HG03135 (cell line): ENCODE measurements around the gene ACADVL.

Experiments
- ATAC-seq: cut with Tn5 transposase; IDR thresholded peaks from one replicate; pipeline ENCODE4 v1.9.1; 2021; ENCODE audit warnings: mild to moderate bottlenecking, moderate library complexity; ENCODE audit not compliant: unreplicated experiment

ACADVL gene

GRCh38 chr17:7191069-7191468 lies 28.7 kb upstream of the ACADVL start:
- ATAC-seq = no peak

GRCh38 chr17:7191571-7192270 lies 28.0 kb upstream of the ACADVL start:
- no peak for ATAC-seq

DNA sequence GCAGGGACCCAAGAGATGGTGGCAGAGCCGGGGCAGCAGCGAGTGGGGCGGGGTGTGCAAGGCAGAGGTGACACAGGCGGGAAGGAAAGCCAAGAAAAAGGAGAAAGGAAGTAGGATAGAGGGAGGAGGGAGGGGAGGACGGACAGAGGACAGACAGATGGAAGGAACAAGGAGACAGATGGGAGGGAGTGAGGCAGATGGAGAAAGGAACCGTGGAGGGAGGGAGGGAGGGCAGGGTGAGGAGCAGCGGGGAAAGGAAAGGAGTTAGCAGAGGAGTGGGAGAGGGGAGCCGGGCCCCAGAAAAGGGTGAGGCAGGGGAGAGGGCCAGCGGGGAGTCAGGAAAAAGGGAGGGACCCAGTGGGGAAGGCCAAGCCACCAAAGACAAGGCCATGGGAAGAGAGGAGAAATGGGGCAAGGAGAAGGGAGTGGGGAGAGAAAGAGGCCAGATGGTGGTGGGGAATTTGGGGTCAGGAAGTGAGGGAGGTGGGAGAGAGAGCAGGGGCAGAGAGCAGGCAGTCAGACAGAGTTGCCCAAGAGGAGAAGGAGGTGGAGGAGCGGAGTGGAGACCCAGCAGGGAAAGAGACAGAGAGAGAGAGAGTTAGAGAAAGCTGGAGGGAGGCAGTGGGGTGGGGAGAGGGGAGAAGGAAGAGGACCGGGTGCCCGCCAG lies 27.3 kb upstream of the ACADVL start:
- ATAC-seq = no peak

DNA sequence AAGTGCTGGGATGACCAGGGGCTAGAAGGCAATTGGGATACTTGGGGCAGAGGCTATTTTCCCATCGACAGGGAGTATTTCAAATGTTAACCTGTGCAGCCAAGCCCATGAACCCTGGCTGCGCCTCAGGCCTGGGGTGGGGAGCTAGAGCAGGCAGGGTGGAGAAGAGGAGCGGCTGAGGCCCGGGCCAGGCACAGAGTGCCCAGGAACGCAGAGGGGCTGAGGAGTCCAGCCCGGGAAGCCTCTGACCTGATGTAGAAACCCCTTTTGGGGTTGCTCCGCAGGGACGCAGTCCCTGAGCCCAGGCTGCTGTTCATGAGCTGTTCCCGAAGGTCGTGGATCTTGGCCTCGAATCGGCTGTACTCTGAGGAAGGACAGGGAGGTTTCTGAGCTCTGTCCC lies 23.8 kb upstream of the ACADVL start:
- no peak for ATAC-seq

- no peak for ATAC-seq
Observed at GRCh38 chr17:7196651-7197401, 22.9 kb upstream of the ACADVL start.

DNA sequence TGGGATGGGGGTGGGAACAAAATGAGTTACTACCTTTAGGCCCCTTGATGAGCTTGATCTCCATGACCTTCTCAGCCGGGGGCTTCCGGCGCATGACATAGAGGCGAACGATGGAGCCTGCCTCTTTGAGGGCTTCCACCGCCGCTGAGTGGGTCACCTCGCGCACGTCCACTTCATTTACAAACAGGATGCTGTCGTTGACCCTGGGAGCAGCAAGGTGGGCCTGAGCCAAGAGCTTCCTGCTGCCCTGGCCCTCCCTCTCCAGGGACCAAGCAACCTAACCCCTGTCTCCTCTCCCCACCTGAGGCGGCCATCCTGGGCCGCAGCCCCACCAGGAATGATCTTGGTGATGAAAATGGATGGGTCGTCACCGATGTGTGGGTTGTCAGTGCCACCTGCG lies 16.3 kb upstream of the ACADVL start:
- ATAC-seq = no peak

GRCh38 chr17:7204336-7204735 lies 15.4 kb upstream of the ACADVL start:
- ATAC-seq = no peak

DNA sequence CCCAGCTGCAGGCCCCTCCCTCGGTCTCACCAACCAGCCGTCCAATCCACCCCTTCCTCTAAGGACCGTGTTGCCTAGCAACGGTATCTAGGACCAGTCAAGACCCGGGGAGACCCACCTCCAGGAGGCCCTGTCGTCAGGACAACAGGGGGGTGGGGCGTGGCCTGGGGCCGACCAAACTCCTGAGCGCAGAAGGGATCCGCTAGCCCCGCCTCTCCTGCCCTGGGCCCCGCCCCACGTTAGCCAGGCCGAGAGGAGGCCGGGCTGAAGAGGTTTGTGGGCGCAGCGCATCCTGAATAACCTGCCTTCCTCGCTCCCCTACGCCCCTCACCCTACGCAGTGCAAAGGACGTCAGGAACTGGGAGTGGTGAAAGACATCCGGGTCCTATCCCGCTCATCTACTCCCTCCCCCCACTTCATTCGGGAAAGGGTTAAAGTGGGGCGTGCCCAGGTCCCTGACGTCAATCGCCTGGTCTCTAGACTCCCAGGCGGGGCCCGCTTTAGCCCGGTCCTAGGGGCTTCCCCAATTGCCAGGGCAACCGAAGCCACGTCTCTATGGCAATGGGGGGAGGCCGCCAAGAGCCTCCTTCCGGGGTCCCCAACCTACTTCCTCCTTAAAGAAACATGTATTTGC lies 14.8 kb upstream of the ACADVL start:
- peak; percentile 86 for ATAC-seq

- ATAC-seq = no peak
Observed at GRCh38 chr17:7205561-7205960, 14.2 kb upstream of the ACADVL start.

GRCh38 chr17:7207120-7208001 lies 12.4 kb upstream of the ACADVL start:
- no peak for ATAC-seq

- no peak for ATAC-seq
Observed at GRCh38 chr17:7208027-7208571, 11.6 kb upstream of the ACADVL start.

DNA sequence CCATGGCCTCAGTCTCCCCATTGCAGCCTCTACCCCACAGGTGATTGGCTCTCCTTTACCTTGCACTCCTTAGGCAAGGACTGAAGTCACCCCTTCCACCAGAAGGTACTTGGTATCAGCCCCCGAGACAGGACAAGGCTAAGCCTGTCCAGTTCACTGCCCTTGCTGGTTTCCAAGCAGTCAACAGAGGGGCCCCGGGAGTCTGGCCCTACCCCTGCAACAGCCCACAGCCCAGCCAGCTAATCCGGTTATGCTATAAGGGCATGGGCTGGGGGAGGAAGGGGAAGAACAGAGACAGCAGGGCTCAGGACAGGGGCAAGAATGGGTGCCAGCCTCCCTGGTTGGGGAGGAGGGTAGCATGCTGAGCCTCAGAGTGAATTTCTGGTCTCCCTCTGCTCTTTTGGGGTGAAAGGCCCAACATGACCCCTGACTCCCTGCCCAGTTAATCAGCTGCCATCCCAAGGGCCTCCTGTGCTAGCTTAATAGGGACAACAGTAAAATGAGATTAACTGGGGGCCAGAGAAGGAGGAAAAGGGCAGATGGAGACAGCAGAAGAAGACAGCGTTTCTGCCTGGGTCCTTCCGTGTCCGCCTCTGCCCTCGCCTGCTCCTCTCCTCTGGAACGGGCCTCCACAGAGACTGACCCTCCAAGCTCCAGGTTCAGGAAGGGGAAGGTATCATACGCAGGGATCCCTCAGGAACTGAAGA lies 10.8 kb upstream of the ACADVL start:
- no peak for ATAC-seq

DNA sequence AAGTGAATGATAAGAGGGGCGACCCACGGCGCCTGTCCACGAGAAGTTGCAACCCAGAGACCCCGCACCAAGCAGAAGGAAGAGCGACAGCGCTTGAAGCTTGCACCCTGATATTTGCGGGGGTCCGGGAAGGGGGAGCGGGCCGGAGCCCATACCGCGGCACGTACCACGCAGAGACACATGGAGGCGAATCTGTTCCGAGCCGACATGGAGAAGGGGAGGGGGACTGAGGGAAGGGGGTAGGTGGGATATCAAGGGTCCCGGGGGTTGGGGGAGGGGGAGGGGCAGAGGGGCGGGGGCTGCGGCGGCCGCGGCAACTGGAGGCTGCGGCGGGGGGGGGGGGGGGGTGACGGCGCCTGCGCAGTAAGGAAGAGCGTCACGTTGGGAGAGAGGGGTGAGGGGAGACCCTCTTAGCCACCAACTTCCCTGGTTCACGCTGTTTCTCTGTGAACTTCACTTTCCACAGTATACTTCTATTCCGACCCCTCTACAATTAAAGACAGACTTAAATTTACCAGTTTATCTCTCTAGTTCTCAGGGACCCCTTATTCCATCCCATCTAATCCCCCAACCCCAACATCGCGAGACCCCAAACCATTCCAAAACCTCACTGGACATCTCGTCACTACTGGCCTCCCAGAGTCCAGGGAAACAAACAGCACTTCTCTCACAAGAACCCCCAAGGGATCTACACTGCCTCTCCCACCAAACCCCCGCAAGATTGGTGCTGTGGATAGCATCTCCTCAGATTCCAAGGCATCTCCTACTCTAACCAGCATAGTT lies 8.1 kb upstream of the ACADVL start:
- no peak for ATAC-seq

DNA sequence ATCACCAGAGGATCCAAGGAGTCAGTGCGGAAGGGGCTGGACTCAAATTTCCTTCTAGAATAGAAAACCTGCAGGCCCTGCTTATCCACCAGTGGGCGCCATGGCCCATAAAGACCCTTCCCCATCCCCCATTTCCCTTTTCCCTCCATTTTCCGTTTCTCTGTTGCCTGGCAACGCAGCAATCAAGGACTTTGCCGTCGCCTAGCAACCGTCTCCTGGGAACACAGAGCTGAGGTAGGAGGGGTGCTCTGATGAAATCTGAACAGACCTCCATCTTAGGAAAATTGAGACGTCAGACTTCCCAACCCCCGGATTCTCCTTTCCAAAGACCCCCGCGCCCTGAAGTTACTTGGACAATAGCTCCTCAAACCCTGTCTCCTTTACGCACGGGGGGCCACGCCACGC lies 5.8 kb upstream of the ACADVL start:
- ATAC-seq = peak; percentile 17

DNA sequence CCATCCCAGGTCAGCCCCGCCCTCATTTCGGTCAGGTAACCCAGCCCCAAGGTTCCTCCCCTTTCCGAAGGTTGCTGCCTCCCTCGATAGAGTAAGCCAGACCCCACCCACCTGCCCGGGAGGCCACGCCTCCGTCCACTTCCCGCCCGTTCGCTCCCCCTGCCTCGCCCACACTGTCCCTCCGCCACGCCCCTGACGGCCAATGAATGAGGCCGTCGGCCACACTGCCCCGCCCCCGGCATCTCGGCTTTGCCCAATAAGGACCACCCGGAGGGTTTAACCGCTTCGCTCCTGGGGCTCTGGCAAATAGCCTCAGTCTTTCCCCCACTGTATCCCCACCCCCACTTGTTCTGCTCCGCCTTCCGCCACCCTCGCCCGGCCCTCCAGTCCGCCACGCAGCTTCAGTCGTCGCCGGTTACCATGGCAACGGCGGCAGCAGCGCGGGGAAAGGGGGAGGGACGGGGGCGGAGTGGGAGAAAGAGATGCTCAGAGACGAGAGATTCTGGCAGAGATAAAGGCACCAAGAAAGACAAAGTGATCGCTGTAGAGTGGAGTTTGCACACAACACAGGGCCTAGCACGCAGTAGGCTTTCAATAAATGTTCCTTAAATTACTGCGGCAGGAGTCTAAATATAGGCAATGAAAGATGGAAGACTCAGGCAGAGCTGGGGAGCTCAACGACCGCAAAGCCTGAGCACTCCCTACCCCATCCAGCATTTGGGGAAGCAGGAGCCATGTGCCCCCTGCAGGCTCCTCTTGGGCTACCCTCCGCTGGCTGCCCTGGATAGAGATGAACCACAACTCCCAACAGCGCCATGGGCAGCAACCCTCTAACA lies 5.2 kb upstream of the ACADVL start:
- ATAC-seq = peak; percentile 73

DNA sequence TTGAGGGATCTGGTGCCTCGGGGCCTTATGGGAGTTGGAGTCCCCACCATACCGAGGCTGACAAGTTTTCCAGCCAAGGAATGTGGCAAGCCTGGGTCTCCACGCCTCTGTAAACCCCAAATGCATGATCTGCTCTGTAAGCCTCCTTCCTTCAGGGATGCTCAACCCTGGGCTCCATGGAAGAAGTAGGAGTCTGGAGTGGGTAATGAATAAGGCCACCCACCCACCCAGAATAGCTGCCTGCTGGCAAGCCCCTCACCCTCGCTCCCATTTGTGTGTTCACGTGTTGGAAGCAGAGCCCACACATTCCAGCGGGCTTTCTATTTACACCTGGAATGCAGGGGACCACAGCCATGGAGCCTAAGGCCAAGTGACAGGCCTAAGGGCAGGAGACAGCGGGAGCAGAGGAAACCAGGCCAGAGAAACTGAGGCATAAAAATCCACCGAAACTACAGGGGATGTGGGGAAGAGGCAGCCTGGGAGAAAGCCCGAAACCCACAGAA lies 4.6 kb upstream of the ACADVL start:
- ATAC-seq = no peak

- ATAC-seq = no peak
Observed at GRCh38 chr17:7215652-7216180, 4.0 kb upstream of the ACADVL start.
